GOT3 (cell line): ENCODE data around the gene PLA2G5.

Experiments used
- DNase-seq: peaks from one replicate; lab custom pipeline; 2025; ENCODE audit warnings: mixed read lengths; lab: John Stamatoyannopoulos, UW

The PLA2G5 gene

GRCh38 chr1:20068722-20069121, 1.3 kb upstream of the PLA2G5 start:
- no peak for DNase-seq

- DNase-seq: no peak
Observed at GRCh38 chr1:20070357-20070756, 363 bp downstream of the PLA2G5 start.

GRCh38 chr1:20071416-20071815, 1.4 kb downstream of the PLA2G5 start:
- DNase-seq: no peak

DNA sequence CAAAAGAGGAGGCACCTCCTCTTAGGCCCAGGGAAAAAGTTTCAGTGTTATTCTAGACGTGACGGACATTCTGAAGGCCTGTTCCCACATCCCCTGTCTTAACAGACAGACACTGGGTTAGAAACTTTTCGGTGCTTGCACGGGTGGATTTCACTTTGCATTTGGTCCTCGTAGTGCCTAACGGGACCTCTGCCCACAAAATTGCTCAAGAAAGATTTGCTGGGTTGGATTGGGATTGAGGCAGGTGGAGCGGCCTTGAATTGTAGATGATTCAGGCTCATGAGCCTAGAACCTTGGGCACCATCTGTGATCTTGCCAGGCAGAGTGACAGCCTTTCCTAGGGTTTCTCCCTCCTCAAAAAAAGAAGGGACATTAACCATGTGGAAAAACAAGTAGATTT, 2.8 kb downstream of the PLA2G5 start:
- DNase-seq: no peak

- DNase-seq: no peak
Observed at GRCh38 chr1:20073256-20073655, 3.3 kb downstream of the PLA2G5 start.

DNA sequence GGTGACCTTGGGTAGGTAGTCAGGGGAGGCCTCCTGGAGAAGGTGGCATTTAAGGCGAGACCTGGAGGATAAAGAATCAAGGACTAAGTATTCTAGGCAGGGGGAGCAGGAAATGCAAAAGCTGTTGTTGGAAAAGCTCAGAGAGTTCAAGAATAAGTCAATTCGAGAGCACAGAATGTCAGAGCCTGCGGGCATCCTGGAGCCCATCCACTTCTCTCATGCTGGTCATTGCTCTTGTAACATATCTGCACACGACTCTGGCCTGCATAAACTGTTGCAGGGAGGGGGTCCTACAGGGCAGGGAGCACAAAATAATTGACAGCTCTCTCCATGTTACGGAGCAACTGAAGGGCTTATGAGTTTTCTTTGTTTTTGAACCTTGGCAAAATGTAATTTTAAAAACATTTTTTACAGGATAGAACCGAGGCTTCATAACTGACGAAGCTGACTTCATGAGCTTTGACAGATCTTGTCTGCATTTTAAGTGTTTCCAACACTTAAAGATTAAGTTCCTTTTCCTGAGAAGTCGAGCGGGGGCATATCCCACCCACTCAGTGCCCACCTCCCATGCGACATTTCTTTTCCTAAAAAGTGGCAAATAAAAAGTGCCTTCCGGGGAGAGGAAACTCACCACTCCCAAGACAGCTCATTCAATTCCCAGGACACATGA, 4.2 kb downstream of the PLA2G5 start:
- no peak for DNase-seq

GRCh38 chr1:20074725-20075171, 4.8 kb downstream of the PLA2G5 start:
- no peak for DNase-seq

- no peak for DNase-seq
Observed at GRCh38 chr1:20075345-20075744, 5.4 kb downstream of the PLA2G5 start.

GRCh38 chr1:20076223-20076622, 6.2 kb downstream of the PLA2G5 start:
- no peak for DNase-seq

DNA sequence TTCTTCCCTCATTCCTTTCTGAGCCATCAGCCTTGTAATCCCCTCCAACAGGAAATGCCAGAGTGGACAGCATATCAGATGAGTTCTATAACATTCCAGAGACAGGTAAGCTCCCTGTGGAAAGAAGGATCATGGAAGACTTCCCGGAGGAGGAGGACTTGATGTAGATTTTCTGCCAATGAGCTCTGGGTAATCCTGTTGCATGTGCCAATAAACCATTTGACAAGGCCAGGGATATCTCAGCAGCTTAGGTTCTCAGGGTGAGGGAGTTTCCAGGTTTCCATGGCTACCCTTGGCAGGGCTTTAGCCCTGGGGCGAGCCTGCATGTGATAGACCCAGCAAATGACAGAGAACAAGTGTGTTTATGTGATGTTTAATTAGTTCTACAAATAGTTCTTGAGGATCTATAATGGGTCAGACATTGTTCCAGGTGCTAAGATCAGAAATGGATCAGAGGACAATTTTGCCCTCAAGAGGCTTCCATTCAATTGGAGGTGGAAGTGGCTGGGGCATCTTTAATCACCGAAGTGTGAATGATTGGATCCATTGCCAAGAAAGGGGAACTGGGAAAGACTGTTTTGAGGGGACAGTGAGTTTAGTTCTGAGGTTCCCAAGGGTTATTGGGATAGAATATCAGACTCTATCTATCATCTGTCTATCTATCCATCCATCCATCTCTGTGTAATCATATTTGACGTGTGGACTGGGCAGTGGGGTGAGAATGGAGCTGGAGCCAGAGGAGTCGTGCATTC, 6.9 kb downstream of the PLA2G5 start:
- DNase-seq: no peak

DNA sequence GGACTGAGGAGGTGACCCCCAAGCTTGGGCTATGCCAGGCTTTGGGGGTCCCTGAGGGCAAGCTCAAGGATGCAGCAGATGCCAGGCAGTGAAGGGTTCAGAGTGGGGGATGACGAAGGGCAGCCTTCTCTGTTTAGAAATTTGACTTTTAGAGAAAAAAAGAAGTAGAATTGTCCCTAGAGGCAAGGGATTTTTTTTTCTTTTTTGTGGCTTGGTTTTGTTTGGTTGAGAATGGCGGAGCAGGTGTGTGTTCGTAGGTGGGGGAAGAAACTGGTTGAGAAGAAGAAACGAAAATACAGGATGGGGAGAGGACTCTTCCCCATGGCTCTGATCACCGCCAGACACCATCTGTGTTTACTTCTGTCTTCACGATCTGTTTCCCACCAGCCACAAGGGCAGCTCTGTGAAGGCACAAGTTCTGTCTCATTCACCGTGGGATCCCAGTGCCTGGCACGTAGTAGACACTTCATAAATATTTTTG, 8.2 kb downstream of the PLA2G5 start:
- DNase-seq: no peak

DNA sequence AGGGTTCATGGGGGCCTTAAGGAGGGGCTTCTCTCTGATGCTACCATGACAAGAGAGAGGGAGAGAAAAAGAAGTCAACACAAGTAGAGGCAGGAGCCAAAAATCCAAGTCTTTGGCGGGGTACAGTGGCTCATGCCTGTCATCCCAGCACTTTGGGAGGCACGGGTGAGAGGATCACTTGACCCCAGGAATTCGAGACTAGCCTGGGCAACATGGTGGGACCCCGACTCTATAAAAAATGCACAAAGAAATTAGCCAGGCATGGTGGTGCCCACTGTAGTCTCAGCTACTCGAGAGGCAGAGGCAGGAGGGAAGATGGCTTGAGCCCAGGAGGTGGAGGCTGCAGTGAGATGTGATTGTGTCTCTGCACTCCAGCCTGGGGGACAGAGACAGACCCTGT, 8.7 kb downstream of the PLA2G5 start:
- DNase-seq: no peak

DNA sequence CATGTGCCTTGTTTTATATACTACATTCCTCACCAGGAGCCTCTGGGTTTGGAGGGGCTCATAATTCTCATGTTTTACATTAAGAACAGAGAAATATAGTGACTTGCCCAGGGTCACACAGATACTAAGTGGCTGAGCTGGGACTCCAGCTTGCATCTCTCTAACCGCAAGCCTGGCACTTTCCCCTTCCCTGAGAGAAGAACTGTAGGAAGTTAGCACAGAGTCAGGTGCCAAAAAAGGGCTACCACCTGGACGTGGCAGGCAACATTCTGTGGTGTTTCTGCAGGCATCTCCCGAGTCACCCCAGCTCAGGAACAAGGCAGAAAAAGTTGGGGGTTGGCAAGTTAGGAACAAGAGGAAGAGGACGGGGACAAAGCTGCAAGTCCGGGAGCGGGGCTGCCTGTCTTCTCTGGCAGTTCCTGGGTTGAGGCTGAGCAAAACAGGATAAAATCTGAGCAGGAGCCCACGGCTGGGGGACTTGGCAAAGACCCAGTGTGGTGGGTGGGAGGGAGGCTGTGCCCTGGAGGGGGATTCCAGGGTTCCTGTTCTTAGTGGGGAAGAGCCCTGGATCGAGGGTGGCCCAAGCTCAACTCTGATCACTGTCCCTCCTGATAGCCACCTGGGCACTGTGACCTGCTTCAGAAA, 9.8 kb downstream of the PLA2G5 start:
- DNase-seq: no peak

GRCh38 chr1:20080441-20081352, 10.7 kb downstream of the PLA2G5 start:
- DNase-seq: no peak

DNA sequence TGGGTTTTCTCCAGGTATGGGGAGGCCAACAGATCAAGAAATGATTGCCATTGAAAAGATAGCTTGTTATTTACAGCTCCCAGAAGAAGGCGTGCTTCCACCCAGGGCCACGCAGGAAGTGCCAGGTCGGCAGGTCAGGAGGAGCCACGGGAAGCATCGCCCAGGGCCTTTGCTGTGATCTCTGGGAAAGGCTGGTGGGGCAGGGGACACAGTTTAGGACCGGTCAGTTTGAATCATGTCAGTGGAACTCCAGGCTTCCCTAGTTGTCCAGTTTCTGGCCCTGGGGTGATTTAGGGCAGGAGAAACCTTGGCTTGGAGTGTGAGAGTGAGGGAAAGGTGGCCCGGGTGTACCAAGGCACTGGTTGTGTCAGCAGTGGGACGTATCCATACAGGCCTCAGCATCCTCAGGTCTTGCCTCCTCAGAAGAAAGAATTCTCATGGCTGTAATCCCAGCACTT, 11.4 kb downstream of the PLA2G5 start:
- no peak for DNase-seq

- no peak for DNase-seq
Observed at GRCh38 chr1:20082772-20083171, 12.8 kb downstream of the PLA2G5 start.

- no peak for DNase-seq
Observed at GRCh38 chr1:20083178-20083944, 13.4 kb downstream of the PLA2G5 start.

DNA sequence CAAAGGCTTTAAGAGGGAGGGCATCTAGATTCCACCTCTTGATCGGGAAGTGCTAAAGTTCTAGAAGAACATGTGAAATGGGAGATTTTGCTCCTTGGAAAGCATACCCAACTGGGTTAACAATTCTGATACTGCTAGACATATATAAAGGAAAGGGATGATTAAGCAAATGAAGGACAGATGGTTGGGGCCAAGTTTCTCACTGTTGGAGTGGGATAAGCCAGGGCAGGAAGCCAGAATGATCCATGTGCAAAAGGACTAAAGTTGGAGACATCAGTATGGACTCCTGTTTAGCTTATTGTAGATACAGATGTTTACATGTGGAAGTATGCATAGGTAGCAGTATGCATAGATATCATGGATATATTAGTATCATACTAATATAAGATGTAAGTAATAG, 16.8 kb downstream of the PLA2G5 start:
- DNase-seq: no peak

DNA sequence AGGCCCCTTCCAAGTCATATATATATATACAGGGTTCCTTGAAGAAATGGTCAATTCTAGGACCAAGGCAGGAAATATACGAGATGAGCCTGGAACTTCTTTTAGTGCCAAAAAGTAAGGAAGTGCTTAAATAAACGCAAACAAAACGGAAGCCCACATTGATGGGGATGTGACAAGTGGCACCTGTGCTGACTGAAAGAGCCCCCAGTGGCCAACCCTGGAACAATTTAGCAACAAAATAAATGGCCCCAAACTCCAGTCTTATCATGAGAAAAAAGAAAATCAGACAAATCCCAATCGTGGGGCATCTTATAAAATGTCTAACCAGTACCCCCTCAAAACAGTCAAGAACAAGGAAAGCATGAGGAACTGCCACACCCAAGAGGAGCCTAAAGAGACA, 17.7 kb downstream of the PLA2G5 start:
- DNase-seq: no peak

GRCh38 chr1:20089328-20090077, 19.5 kb downstream of the PLA2G5 start:
- no peak for DNase-seq
